CD14-positive monocyte (primary cell): ENCODE measurements around the gene CCDC117. TPM values are rescaled to one million over a fixed set of nuclear protein-coding genes. Genes with fewer than 3 reads are reported as not detected.

Experiments used
- DNase-seq, 3 donors: peaks; one replicate each; pipeline ENCODE4 v3.0.0-alpha.2; 2011 to 2022
- H2AFZ ChIP-seq: 2 replicates; pipeline ENCODE4 v1.6.0; 2012; ENCODE audit warnings: mild to moderate bottlenecking, low read depth, low read length, inconsistent platforms; ENCODE audit not compliant: insufficient read depth, poor library complexity, severe bottlenecking
- H3K27ac ChIP-seq, 2 donors: 1 replicate in 1 of 2; 2 replicates in 1 of 2; pipeline ENCODE4 v1.5.1; 2012 to 2013; ENCODE audit warnings: low read length in 2 of 2, control low read depth in 1 of 2, inconsistent platforms in 1 of 2, low read depth in 1 of 2, mild to moderate bottlenecking in 1 of 2
- H3K27me3 ChIP-seq, 2 donors: one replicate each; pipeline versions ENCODE4 v1.6.0 to v1.6.1; 2011 to 2013; ENCODE audit warnings: low read length in 2 of 2; ENCODE audit not compliant: control insufficient read depth in 2 of 2, insufficient read depth in 2 of 2
- H3K36me3 ChIP-seq, 2 donors: replicated peaks in 1 of 2; 1 replicate in 1 of 2; 2 replicates in 1 of 2; pipeline versions ENCODE4 v1.5.1 to v1.6.1; 2012 to 2013; ENCODE audit warnings: low read length in 2 of 2, control low read depth in 1 of 2, inconsistent platforms in 1 of 2, mild to moderate bottlenecking in 1 of 2; ENCODE audit not compliant: insufficient read depth in 2 of 2, control insufficient read depth in 1 of 2
- H3K4me1 ChIP-seq, 2 donors: 1 replicate in 1 of 2; 2 replicates in 1 of 2; pipeline versions ENCODE4 v1.5.1 to v1.6.1; 2012 to 2013; ENCODE audit warnings: low read length in 2 of 2, control low read depth in 1 of 2, inconsistent platforms in 1 of 2, mild to moderate bottlenecking in 1 of 2, moderate library complexity in 1 of 2; ENCODE audit not compliant: insufficient read depth in 2 of 2, control insufficient read depth in 1 of 2
- H3K4me2 ChIP-seq: replicated peaks from 2 replicates; pipeline ENCODE3; 2012; ENCODE audit warnings: low read length, moderate library complexity, mild to moderate bottlenecking; ENCODE audit not compliant: poor library complexity, severe bottlenecking; ENCODE audit errors: extremely low read depth
- H3K4me3 ChIP-seq, 3 experiments: fragments of 200-600 bp in 1 of 3; sonication (generic) in 1 of 3; replicated peaks in 1 of 3; 1 replicate in 2 of 3; 2 replicates in 1 of 3; pipeline ENCODE4 v1.5.1; 2011 to 2013; ENCODE audit warnings: low read length in 3 of 3, mild to moderate bottlenecking in 3 of 3, control low read depth in 2 of 3, low read depth in 2 of 3, inconsistent platforms in 1 of 3, moderate library complexity in 1 of 3
- H3K79me2 ChIP-seq: 2 replicates; pipeline ENCODE4 v1.6.0; 2012; ENCODE audit warnings: mild to moderate bottlenecking, control low read depth, inconsistent platforms, low read length, moderate library complexity; ENCODE audit not compliant: insufficient read depth
- H3K9ac ChIP-seq: 2 replicates; pipeline ENCODE4 v1.6.0; 2017; ENCODE audit warnings: low read length, mild to moderate bottlenecking; ENCODE audit not compliant: insufficient read depth, poor library complexity, severe bottlenecking
- H3K9me3 ChIP-seq, 2 donors: replicated peaks in 1 of 2; 1 replicate in 1 of 2; 2 replicates in 1 of 2; pipeline versions ENCODE4 v1.5.1 to v1.6.1; 2012 to 2013; ENCODE audit warnings: low read length in 2 of 2, control low read depth in 1 of 2; ENCODE audit not compliant: control insufficient read depth in 1 of 2, insufficient read depth in 1 of 2
- H4K20me1 ChIP-seq: 2 replicates; pipeline ENCODE4 v1.6.0; 2012; ENCODE audit warnings: mild to moderate bottlenecking, low read length, control low read depth, moderate library complexity; ENCODE audit not compliant: insufficient read depth
- H3K27ac Mint-ChIP-seq, 7 donors: one replicate each; pipeline ENCODE4 v1.8.0; 2020; ENCODE audit warnings: mild to moderate bottlenecking in 7 of 7, mixed read lengths in 7 of 7, moderate library complexity in 6 of 7, inconsistent platforms in 2 of 7
- H3K27me3 Mint-ChIP-seq, 3 donors: one replicate each; pipeline ENCODE4 v1.8.0; 2021 to 2022; ENCODE audit warnings: low read depth in 3 of 3, mild to moderate bottlenecking in 3 of 3, mixed read lengths in 3 of 3, moderate library complexity in 3 of 3, inconsistent platforms in 1 of 3
- H3K36me3 Mint-ChIP-seq, 2 donors: one replicate each; pipeline ENCODE4 v1.8.0; 2020; ENCODE audit warnings: mixed read lengths in 2 of 2, inconsistent platforms in 1 of 2, mild to moderate bottlenecking in 1 of 2
- H3K4me1 Mint-ChIP-seq: one replicate; pipeline ENCODE4 v1.8.0; 2020; ENCODE audit warnings: mild to moderate bottlenecking, mixed read lengths
- H3K4me3 Mint-ChIP-seq, 2 donors: one replicate each; pipeline ENCODE4 v1.8.0; 2020; ENCODE audit warnings: mild to moderate bottlenecking in 2 of 2, mixed read lengths in 2 of 2, moderate library complexity in 1 of 2
- H3K9me3 Mint-ChIP-seq, 7 donors: one replicate each; pipeline ENCODE4 v1.8.0; 2020 to 2022; ENCODE audit warnings: mixed read lengths in 7 of 7, mild to moderate bottlenecking in 6 of 7, moderate library complexity in 6 of 7, inconsistent platforms in 2 of 7
- CTCF ChIP-seq: fragments of 200-600 bp; IDR thresholded peaks from one replicate; pipeline ENCODE4 v1.8.0; 2022; ENCODE audit warnings: antibody characterized with exemption, mild to moderate bottlenecking
- WGBS: methylation state at CpG from one replicate; pipeline ENCODE4 v1.1.5; 2013; ENCODE audit warnings: missing lambda C conversion rate; ENCODE audit not compliant: insufficient coverage; 5-methylcytosine and 5-hydroxymethylcytosine counted together
- intact Hi-C, 2 donors: fragments of 100-400 bp; cut with micrococcal nuclease; formaldehyde crosslinking; loops; one replicate each; pipeline versions ENCODE4 v1.15.0 to v1.15.1; 2023
- polyA plus RNA-seq, 3 donors: library from polyadenylated mRNA; depleted of rRNA in 1 of 3; unstranded in 2 of 3; stranded (reverse) in 1 of 3; fragments of 300-500 nt in 2 of 3; fragments of >200 nt in 1 of 3; fragmentation: Illumina TruSeq in 2 of 3; gene quantifications; 1 replicate in 2 of 3; 2 replicates in 1 of 3; pipeline ENCODE4 v1.2.3, GENCODE V29; 2012 to 2021

Gene CCDC117
- polyA plus RNA-seq, 3 donors: 6.8 to 12.6 (median 10.3) TPM

GRCh38 chr22:28819253-28820096 lies 47.0 kb downstream of the CCDC117 start:
- H3K27me3 Mint-ChIP-seq: peaks cover 0 to 2% (median 0%) of the 10 kb centered on the region in 3 donors
- TF ChIP-seq CTCF: no peak
- Histone ChIP-seq H3K36me3 (peaks cover 0 to 7% of the 10 kb centered on the region in 2 donors), H3K9me3 (no peaks in the 10 kb centered on the region), H3K79me2 (peaks cover 12% of the 10 kb centered on the region), H3K4me2 (no peak overlapping the region), H3K27me3 (no peaks in the 10 kb centered on the region), H3K4me3 (no peak overlapping the region), H3K9ac (no peak overlapping the region), H4K20me1 (no peaks in the 10 kb centered on the region), H3K27ac (no peak overlapping the region), H2AFZ (no peak overlapping the region), H3K4me1 (peaks cover 20 to 21% of the 10 kb centered on the region in 2 donors)
- intact Hi-C loops: loop anchor here in 1 of 2 donors (10.0 kb wide), 1 partner anchor 45 kb away; the partner anchor contains the start of gene CCDC117
- H3K4me3 Mint-ChIP-seq: no peak overlapping the region
- H3K27ac Mint-ChIP-seq: no peak overlapping the region
- 89% methylated on average over 4 of the region's 5 CpGs for WGBS
- no peaks in the 10 kb centered on the region for H3K9me3 Mint-ChIP-seq
- peaks cover 33% of the 10 kb centered on the region for H3K4me1 Mint-ChIP-seq
- H3K36me3 Mint-ChIP-seq: peaks cover 7 to 9% of the 10 kb centered on the region in 2 donors
- no peak for DNase-seq

- intact Hi-C loops: loop anchor here in 1 of 2 donors (10.0 kb wide), 1 partner anchor 46 kb away; the partner anchor contains the start of gene CCDC117
- no CpG with 5 or more reads among the region's 2 CpGs for WGBS
- H3K9me3 Mint-ChIP-seq: no peaks in the 10 kb centered on the region
- no peak for DNase-seq
- Histone ChIP-seq H3K27me3 (no peaks in the 10 kb centered on the region), H2AFZ (no peak overlapping the region), H3K4me2 (no peak overlapping the region), H3K9me3 (no peaks in the 10 kb centered on the region), H4K20me1 (no peaks in the 10 kb centered on the region), H3K27ac (no peak overlapping the region), H3K4me1 (peaks cover 6 to 7% of the 10 kb centered on the region in 2 donors), H3K79me2 (peaks cover 4% of the 10 kb centered on the region), H3K36me3 (peaks cover 0 to 7% of the 10 kb centered on the region in 2 donors), H3K9ac (no peak overlapping the region), H3K4me3 (no peak overlapping the region)
- no peak overlapping the region for H3K4me3 Mint-ChIP-seq
- peaks cover 19% of the 10 kb centered on the region for H3K4me1 Mint-ChIP-seq
- H3K27ac Mint-ChIP-seq: no peak overlapping the region
- peaks cover 0 to 2% (median 0%) of the 10 kb centered on the region in 3 donors for H3K27me3 Mint-ChIP-seq
- peaks cover 7 to 9% of the 10 kb centered on the region in 2 donors for H3K36me3 Mint-ChIP-seq
- TF ChIP-seq CTCF: no peak
Measured at GRCh38 chr22:28820885-28821284, 48.4 kb downstream of the CCDC117 start.
